NCI-H2029 (cell line): ENCODE data around the gene ANKRD61.
"Not testable (repeated sequence)": the region's sequence is repeated elsewhere in the genome, so short reads cannot be mapped to it uniquely, and the experiment has no call there.

Source experiments
- DNase-seq: peaks from one replicate; lab custom pipeline; 2025; lab: John Stamatoyannopoulos, UW

ANKRD61 gene

GRCh38 chr7:6031567-6031966 is 391 bp downstream of the ANKRD61 start:
- no peak for DNase-seq

- no peak for DNase-seq
Observed at GRCh38 chr7:6032167-6032566, 991 bp downstream of the ANKRD61 start.

DNA sequence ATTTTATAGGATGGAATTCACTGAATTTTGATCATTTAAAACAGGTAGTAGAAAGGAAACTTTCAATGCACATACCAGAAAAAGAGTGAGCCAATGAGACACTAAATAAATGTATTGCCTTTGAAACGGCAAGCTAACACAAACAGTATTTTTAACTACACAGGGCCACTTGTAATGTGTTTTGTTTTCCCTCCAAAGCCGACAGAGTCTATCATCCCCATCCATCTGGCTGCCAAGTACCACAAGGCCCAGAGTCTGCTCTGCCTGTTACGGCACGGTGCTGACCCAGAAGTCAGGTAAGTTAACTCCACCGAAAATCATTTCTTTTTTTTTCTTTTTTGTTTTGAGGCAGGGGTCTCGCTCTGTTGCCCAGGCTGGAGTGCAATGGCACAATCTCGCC is 1.5 kb downstream of the ANKRD61 start:
- no peak for DNase-seq

- no peak for DNase-seq
Observed at GRCh38 chr7:6035165-6035564, 4.0 kb downstream of the ANKRD61 start.

DNA sequence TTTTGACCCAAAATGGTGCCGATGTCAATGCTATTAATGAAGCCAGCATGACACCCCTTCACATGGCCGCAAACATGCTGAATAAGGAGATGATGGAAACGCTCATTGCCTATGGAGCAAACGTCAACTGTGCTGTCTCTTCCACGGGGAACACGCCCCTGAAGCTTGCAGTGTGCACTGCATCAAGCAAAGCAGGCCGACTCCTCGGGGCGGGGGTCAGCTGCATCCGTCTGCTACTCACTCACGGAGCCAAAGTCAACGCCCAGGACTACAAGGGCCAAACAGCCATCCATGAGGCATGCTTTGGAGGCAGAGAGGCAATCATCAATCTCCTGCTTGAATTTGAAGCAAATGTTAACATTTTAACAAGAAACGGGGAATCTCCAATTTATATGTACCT is 4.5 kb downstream of the ANKRD61 start:
- DNase-seq = no peak

DNA sequence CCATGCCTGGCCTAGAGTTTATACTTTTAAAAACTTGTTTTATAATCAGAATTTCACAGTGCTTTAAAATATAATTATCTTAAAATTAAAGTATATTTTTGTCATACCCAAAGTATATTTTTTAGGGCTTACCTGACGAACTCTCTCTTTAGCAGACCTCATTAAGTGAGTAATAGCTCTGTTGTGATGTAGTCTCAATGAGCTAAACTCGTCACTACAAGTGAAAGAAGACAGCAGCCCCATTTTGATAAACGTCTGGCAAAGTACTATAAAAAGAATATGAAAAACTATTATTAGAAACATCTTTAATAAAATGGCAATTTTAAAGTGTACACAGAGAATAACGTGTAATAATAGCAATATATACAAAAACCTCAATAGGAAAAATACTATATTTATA is 18.6 kb downstream of the ANKRD61 start:
- no peak for DNase-seq

GRCh38 chr7:6051185-6051584 is 20.0 kb downstream of the ANKRD61 start:
- not testable (repeated sequence) for DNase-seq

DNA sequence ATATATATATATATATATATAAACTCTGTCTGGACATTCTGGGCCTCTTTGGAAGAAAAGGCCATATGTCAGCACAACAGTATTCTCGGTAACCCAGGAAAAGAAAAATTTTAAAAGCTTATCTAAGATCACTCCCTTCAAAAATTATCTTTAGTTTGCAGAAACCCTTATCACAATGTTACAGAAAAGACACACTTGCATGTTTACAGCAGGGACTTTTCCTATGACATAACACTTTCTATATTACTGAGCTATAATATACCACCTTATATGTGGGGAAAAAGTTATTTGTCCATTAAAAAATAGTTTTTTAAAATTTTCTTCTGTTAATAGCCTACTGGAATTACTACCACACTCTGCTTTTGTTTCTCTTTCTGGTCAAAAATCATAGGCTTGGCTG is 25.4 kb downstream of the ANKRD61 start:
- no peak for DNase-seq

DNA sequence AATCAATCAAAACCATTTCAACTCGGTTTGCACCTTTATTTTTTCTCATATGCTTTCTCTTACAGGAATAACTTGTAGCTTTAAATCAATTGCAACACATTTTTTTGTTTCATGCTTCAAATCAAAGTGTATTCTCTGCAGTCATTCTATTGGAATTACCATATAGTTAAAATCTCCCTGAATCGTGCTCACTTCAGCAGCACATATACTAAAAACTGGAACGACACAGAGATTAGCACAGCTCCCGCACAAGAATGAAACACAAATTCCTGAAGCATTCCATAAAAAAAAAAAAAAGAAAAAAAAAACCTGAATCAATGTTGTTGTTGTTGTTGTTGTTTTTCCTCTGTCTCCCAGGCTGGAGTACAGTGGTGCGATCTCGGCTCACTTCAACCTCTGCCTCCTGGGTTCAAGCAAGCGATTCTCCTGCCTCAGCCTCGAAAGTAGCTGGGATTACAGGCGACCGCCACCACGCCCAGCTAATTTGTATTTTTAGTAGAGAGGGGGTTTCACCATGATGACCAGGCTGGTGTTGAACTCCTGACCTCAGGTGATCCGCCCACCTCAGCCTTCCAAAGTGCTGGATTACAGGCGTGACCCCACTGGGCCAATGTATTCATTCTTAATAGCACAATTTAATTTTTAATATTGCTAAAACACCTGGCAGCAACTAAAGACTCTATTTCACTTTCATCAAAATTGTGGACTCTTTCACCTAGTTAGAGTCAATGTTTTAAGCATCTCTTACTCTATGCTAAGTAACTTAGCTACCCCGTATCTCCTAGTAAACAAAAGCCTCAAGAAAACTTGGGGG is 26.3 kb downstream of the ANKRD61 start:
- DNase-seq = no peak

GRCh38 chr7:6059941-6060340 is 28.8 kb downstream of the ANKRD61 start:
- not testable (repeated sequence) for DNase-seq

- DNase-seq = no peak
Observed at GRCh38 chr7:6071406-6071805, 40.2 kb downstream of the ANKRD61 start.

GRCh38 chr7:6074612-6075380 is 43.6 kb downstream of the ANKRD61 start:
- DNase-seq = no peak

DNA sequence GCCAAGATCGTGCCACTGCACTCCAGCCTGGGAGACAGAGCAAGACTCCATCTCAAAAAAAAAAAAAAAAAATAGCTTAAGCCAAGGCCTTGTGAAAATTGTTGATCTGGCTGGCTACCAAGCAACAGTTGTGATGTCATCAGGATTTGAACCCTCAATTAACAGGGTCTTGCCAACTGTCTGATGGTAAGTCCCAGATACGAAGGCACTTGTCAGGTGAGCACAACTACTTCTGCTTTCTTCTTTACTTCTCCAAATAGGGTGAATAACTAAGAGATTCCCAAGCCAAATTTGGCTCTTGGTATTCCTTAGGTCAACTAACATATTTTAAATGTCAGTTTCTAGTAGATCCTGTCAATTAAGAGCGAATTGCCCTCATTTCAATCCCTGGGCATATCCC is 47.4 kb downstream of the ANKRD61 start:
- no peak for DNase-seq

DNA sequence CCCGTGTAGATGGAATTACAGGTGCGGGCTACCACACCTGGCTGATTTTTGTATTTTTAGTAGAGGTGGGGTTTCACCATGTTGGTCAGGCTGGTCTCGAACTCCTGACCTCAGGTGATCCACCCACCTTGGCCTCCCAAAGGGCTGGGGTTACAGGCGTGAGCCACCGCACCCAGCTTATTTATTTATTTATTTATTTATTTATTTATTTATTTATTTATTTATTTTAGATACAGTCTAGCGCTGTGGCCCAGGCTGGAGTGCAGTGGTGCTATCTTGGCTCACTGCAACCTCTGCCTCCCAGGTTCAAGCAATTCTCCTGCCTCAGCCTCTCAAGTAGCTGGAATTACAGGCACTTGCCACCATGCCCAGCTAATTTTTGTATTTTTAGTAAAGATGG is 51.9 kb downstream of the ANKRD61 start:
- DNase-seq = not testable (repeated sequence)
